Measurements from ENCODE around the gene SRSF4. TPM values are rescaled to one million over a fixed set of nuclear protein-coding genes. Genes with fewer than 3 reads are reported as not detected.

Gene SRSF4
- polyA plus RNA-seq, 1 experiment, result 45.6 TPM

DNA sequence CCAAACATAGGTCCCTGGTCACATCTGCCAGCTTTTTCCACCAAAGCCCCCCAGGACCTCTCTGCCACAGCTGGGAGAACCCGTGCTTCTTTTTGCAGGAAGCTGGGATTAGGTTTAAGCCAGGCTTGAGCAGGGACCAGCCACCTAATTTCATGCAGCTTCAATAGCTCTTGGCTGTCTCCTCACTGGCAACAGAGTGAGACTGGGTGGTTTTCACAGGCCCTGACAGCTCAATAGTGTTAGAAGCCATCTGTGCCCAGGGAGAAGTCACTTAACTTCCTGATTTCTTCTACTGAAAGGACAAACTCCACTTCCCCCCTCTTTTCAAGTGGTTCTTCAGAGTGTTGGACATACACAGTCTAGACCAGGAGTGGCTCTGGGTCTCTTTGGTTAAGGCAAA is 20.4 kb upstream of the SRSF4 start:
- CTCF ChIA-PET, result interaction anchor here (0.6 to 4.6 kb wide), 45 partner anchors 9 to 1702 kb away, joined by 3 to 108 read pairs (median 5); partner anchors contain the start of genes SRSF4 and TMEM200B
- peak overlapping the region; percentile 92 for H3K27ac ChIP-seq (ENCODE audit: low read depth, low read length)
- DNase-seq (ENCODE audit: low read depth, low spot score), result no peak
- POLR2A ChIA-PET, result interaction anchor here (1.0 to 3.3 kb wide), 5 partner anchors 20 to 323 kb away, joined by 3 to 29 read pairs (median 5); partner anchors contain the start of gene SRSF4
- TF ChIP-seq, protein P1, sequence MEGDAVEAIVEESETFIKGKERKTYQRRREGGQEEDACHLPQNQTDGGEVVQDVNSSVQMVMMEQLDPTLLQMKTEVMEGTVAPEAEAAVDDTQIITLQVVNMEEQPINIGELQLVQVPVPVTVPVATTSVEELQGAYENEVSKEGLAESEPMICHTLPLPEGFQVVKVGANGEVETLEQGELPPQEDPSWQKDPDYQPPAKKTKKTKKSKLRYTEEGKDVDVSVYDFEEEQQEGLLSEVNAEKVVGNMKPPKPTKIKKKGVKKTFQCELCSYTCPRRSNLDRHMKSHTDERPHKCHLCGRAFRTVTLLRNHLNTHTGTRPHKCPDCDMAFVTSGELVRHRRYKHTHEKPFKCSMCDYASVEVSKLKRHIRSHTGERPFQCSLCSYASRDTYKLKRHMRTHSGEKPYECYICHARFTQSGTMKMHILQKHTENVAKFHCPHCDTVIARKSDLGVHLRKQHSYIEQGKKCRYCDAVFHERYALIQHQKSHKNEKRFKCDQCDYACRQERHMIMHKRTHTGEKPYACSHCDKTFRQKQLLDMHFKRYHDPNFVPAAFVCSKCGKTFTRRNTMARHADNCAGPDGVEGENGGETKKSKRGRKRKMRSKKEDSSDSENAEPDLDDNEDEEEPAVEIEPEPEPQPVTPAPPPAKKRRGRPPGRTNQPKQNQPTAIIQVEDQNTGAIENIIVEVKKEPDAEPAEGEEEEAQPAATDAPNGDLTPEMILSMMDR (IDR thresholded peaks at IDR 0.05; ENCODE audit: low read depth, low read length), result no peak
- no peaks in the 10 kb centered on the region for H3K27me3 ChIP-seq (ENCODE audit: control insufficient read depth, insufficient read depth, low read length)
- H3K4me3 ChIP-seq (ENCODE audit: low read depth, low read length), result no peak overlapping the region
- no peaks in the 10 kb centered on the region for H3K9me3 ChIP-seq (ENCODE audit: control insufficient read depth, insufficient read depth, low read length)

DNA sequence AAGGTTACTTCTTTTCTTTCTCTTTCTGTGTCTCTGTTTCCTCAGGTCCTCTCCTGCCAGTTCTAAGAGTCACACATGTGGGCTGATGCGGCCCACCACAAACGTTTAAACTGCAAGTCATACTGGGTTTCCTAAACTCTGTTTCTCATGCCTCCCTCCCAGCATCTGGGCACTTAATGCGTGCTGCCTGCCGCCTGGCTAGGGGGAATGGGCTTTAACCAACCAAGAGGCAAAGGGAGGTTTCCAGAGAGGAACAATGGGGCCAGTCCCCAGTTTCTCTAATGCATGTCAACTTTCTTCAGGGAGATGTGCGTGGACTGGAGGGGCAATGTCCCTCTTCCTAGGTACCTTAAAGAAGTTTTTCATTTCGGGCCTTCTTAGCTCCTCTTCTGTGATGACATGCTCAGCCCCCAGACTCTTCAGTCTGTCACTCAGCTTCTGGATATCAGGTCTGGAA is 19.9 kb upstream of the SRSF4 start:
- TF ChIP-seq, protein P1 (IDR thresholded peaks at IDR 0.05; ENCODE audit: low read depth, low read length), result no peak
- Histone ChIP-seq H3K4me3 (ENCODE audit: low read depth, low read length) (no peak overlapping the region), H3K27ac (ENCODE audit: low read depth, low read length) (peak overlapping the region; percentile 92), H3K9me3 (ENCODE audit: control insufficient read depth, insufficient read depth, low read length) (no peaks in the 10 kb centered on the region), H3K27me3 (ENCODE audit: control insufficient read depth, insufficient read depth, low read length) (no peaks in the 10 kb centered on the region)
- no peak for DNase-seq (ENCODE audit: low read depth, low spot score)
- POLR2A ChIA-PET, result interaction anchor here (1.1 to 3.3 kb wide), 2 partner anchors 20 to 45 kb away, joined by 5 to 29 read pairs; partner anchors contain the start of gene SRSF4
- CTCF ChIA-PET, result interaction anchor here (1.0 to 4.6 kb wide), 21 partner anchors 10 to 417 kb away, joined by 3 to 108 read pairs (median 6); partner anchors contain the start of genes SRSF4 and TMEM200B

DNA sequence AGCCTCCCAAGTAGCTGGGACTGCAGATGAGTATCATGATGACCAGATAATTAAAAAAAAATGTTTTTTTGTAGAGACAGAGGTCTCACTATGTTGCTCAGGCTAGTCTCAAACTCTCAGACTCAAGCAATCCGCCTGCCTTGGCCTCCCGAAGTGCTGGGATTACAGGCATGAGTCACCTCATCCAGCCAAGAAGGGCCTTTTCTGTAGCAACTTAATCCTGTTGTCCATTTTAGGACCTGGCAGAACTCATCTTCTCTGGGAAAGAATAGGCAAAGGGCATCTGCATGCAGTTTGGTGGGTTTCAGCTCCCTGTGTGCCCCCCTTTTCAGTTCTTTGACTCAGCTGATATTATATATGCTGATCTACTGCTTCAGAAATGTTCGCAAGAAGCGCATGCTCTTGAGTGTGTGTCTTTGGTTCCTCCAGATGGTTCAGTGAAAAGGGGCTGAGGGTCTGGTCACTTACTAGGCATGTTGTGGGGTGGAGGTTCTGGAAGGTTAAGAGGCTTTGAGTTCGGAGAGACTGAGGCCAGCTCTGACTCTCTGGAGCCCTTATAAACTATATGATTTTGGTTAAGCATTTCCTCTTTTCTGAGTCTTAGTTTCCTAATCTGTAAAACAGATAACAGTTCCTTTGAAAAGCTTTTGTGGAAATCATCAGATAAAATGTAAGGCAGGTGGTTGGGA is 19.4 kb upstream of the SRSF4 start:
- ChIA-PET POLR2A (interaction anchor here (3.3 kb wide), 1 partner anchor 19 kb away, joined by 29 read pairs; the partner anchor contains the start of gene SRSF4), CTCF (interaction anchor here (0.7 to 4.6 kb wide), 8 partner anchors 19 to 323 kb away, joined by 6 to 108 read pairs (median 16); partner anchors contain the start of gene SRSF4)
- H3K27me3 ChIP-seq (ENCODE audit: control insufficient read depth, insufficient read depth, low read length), result no peaks in the 10 kb centered on the region
- no peaks in the 10 kb centered on the region for H3K9me3 ChIP-seq (ENCODE audit: control insufficient read depth, insufficient read depth, low read length)
- TF ChIP-seq, protein P1 (IDR thresholded peaks at IDR 0.05; ENCODE audit: low read depth, low read length), result no peak
- no peak for DNase-seq (ENCODE audit: low read depth, low spot score)
- H3K4me3 ChIP-seq (ENCODE audit: low read depth, low read length), result no peak overlapping the region
- no peak overlapping the region for H3K27ac ChIP-seq (ENCODE audit: low read depth, low read length)

DNA sequence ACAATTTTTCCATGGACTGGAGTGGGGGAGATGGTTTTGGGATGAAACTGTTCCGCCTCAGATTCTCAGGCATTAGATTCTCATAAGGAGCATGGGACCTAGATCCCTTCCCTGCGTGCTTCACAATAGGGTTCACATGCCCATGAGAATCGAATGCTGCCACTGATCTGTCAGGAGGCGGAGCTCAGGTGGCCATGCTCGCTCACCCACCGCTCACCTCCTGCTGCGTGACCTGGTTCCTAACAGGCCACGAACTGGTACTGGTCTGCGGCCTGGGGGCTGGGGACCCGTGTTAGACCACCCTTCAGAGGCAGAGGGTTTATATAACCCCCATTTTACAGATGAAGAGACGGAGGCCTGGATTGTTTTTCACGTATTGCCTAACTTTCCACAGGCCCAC is 16.3 kb upstream of the SRSF4 start:
- POLR2A ChIA-PET, result interaction anchor here (1.9 kb wide), 1 partner anchor 16 kb away, joined by 37 read pairs; the partner anchor contains the start of gene SRSF4
- no peak overlapping the region for H3K4me3 ChIP-seq (ENCODE audit: low read depth, low read length)
- peak overlapping the region; percentile 21 for H3K27ac ChIP-seq (ENCODE audit: low read depth, low read length)
- H3K9me3 ChIP-seq (ENCODE audit: control insufficient read depth, insufficient read depth, low read length), result no peaks in the 10 kb centered on the region
- no peak for DNase-seq (ENCODE audit: low read depth, low spot score)
- H3K27me3 ChIP-seq (ENCODE audit: control insufficient read depth, insufficient read depth, low read length), result no peaks in the 10 kb centered on the region
- TF ChIP-seq, protein P1 (IDR thresholded peaks at IDR 0.05; ENCODE audit: low read depth, low read length), result no peak
- CTCF ChIA-PET, result interaction anchor here (0.8 to 3.7 kb wide), 13 partner anchors 10 to 321 kb away, joined by 3 to 42 read pairs (median 5); partner anchors contain the start of genes SRSF4 and TMEM200B

DNA sequence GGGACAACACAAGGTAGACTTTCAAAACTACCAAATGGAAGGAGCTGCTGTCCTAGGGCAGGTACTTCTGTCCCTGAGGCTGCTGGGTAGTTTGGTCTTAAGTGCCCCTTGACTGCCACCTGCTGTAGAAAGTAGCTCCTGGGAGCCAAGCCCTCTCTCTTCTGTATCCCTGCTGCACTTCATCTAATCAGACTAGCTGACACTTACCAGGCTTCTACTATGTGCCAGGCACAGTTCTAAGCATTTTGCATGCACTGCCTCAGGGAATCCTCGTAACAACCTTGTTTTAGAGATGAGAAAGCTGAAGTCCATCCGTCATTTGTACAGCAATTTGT is 15.9 kb upstream of the SRSF4 start:
- no peak for DNase-seq (ENCODE audit: low read depth, low spot score)
- Histone ChIP-seq H3K27me3 (ENCODE audit: control insufficient read depth, insufficient read depth, low read length) (no peaks in the 10 kb centered on the region), H3K27ac (ENCODE audit: low read depth, low read length) (peak overlapping the region; percentile 94), H3K4me3 (ENCODE audit: low read depth, low read length) (no peak overlapping the region), H3K9me3 (ENCODE audit: control insufficient read depth, insufficient read depth, low read length) (no peaks in the 10 kb centered on the region)
- TF ChIP-seq, protein P1 (IDR thresholded peaks at IDR 0.05; ENCODE audit: low read depth, low read length), result peak; percentile 58
- ChIA-PET CTCF (interaction anchor here (0.7 to 3.7 kb wide), 16 partner anchors 10 to 558 kb away, joined by 3 to 42 read pairs (median 4); partner anchors contain the start of genes SRSF4 and TMEM200B), POLR2A (interaction anchor here (0.7 to 1.9 kb wide), 4 partner anchors 12 to 549 kb away, joined by 3 to 37 read pairs (median 4); partner anchors contain the start of genes RNU11 and SRSF4)
